GM12873 (cell line): ENCODE results near the gene MRPL24.

Experiments
- CTCF ChIP-seq: IDR thresholded peaks from 2 replicates; pipeline ENCODE4 v1.5.1; 2012; ENCODE audit warnings: low read depth, mild to moderate bottlenecking, moderate library complexity, low read length, control low read depth; ENCODE audit not compliant: insufficient read depth; ENCODE audit errors: missing control alignments

The MRPL24 gene

GRCh38 chr1:156749419-156750118, 8.7 kb upstream of the MRPL24 start:
- no peak for TF ChIP-seq CTCF

- TF ChIP-seq CTCF = no peak
Measured at GRCh38 chr1:156748670-156749418, 8.0 kb upstream of the MRPL24 start.

DNA sequence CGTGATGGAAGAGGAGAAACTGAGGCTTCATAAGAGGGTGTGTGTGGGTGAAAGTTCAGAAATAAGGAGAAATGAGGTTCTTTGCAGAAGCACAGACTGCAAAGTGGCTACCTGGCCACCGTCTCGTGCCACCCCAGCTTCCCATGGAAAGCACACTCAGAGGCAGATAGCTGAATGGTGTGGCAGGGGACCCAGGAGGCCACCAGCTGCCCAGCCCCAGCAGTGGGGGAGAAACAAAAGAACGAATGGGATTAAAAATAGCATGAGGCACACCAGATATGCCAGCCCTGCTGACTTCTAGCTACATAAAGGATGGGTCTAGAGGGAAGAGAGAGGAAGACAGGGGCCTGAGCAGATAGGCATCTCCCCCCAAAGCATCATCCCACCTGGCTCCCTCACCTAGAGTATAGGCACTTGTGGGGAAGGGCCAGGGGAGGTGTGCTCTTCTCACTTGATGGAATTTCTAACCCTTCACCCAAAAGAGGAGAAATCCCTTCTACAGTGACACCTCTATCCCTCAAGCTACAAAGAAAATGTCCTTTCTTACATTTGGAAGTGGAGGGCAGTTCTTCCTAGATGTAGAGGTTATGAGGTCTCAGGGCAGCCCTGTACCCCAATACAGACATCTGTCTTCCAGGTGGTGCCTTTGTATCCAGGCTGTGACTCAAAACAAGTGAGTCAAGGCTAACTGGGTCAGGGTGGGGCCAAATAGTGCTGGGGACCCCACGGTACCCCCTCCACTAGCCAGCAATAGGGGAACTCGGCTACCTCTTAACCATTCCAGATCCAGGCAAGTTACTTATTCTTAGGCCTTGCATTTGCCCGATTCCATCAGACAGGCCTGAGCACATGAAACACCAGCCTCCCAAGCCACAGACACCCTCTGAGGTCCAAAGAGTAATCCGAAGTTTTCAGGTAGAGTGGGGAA, 7.1 kb upstream of the MRPL24 start:
- TF ChIP-seq CTCF = no peak

GRCh38 chr1:156746728-156747631, 6.1 kb upstream of the MRPL24 start:
- no peak for TF ChIP-seq CTCF

DNA sequence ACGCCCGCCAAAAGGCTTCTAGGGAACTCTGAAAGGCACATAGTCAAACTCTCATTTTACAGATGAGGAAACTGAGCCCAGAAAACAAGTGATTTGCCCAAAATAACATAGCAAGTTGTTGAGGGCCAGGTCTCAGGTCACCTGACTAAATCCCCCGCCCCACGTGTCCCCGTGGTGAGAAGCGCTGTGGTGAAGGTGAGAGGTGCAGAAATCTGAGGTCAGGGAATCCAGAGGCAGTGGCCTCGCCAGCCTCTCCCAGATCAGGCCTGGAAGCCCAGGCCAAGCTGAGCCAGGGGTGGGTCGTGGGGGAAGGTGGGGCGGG, 5.5 kb upstream of the MRPL24 start:
- no peak for TF ChIP-seq CTCF

DNA sequence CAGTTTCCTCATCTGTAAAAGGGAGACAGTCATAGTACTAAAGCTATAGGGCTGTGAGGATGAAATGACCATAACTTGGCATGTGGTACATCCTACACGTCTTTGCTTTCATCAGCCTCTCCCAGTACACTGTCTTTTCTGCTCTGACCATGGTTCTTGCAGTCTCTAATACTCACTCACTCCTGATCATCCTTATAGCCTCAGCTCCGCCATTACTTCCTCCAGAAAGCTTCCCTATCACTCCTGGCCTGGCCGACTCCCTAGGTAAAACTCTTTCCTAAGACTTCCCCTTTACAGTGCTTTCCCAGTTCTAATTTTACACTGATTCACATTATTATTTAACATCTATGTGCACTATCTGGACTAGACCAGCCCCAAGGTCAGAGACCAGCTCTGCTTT, 5.0 kb upstream of the MRPL24 start:
- TF ChIP-seq CTCF = no peak
